Immature natural killer cell (primary cell): ENCODE measurements around the gene PRDM11. TPM values are rescaled to one million over a fixed set of nuclear protein-coding genes. Genes with fewer than 3 reads are reported as not detected.

Experiments
- DNase-seq, 3 donors: peaks; one replicate each; pipeline ENCODE4 v3.0.0; 2022; ENCODE audit warnings: mixed read lengths in 1 of 3
- H3K27ac Mint-ChIP-seq, 6 donors: one replicate each; pipeline ENCODE4 v1.8.0; 2020; ENCODE audit warnings: mixed read lengths in 6 of 6, mild to moderate bottlenecking in 5 of 6, inconsistent platforms in 4 of 6, moderate library complexity in 3 of 6
- H3K27me3 Mint-ChIP-seq, 3 donors: one replicate each; pipeline ENCODE4 v1.8.0; 2020 to 2021; ENCODE audit warnings: low read depth in 3 of 3, mild to moderate bottlenecking in 3 of 3, mixed read lengths in 3 of 3, moderate library complexity in 3 of 3, inconsistent platforms in 1 of 3
- H3K36me3 Mint-ChIP-seq, 3 donors: one replicate each; pipeline ENCODE4 v1.8.0; 2020; ENCODE audit warnings: mixed read lengths in 3 of 3, inconsistent platforms in 2 of 3, mild to moderate bottlenecking in 2 of 3
- H3K4me1 Mint-ChIP-seq, 2 donors: one replicate each; pipeline ENCODE4 v1.8.0; 2020; ENCODE audit warnings: inconsistent platforms in 2 of 2, mild to moderate bottlenecking in 2 of 2, mixed read lengths in 2 of 2, moderate library complexity in 1 of 2
- H3K4me3 Mint-ChIP-seq, 5 donors: one replicate each; pipeline ENCODE4 v1.8.0; 2020; ENCODE audit warnings: mild to moderate bottlenecking in 5 of 5, mixed read lengths in 5 of 5, inconsistent platforms in 3 of 5, moderate library complexity in 3 of 5
- H3K9me3 Mint-ChIP-seq, 6 donors: one replicate each; pipeline ENCODE4 v1.8.0; 2020; ENCODE audit warnings: mild to moderate bottlenecking in 6 of 6, mixed read lengths in 6 of 6, inconsistent platforms in 4 of 6, moderate library complexity in 3 of 6
- polyA plus RNA-seq, 3 donors: library from polyadenylated mRNA; unstranded; fragments of 300-500 nt; fragmentation: Illumina TruSeq; gene quantifications; one replicate each; pipeline ENCODE4 v1.2.3, GENCODE V29; 2021

PRDM11 gene
- polyA plus RNA-seq, 3 donors from 2014 or later = 0.84 to 1.2 (median 0.94) TPM

DNA sequence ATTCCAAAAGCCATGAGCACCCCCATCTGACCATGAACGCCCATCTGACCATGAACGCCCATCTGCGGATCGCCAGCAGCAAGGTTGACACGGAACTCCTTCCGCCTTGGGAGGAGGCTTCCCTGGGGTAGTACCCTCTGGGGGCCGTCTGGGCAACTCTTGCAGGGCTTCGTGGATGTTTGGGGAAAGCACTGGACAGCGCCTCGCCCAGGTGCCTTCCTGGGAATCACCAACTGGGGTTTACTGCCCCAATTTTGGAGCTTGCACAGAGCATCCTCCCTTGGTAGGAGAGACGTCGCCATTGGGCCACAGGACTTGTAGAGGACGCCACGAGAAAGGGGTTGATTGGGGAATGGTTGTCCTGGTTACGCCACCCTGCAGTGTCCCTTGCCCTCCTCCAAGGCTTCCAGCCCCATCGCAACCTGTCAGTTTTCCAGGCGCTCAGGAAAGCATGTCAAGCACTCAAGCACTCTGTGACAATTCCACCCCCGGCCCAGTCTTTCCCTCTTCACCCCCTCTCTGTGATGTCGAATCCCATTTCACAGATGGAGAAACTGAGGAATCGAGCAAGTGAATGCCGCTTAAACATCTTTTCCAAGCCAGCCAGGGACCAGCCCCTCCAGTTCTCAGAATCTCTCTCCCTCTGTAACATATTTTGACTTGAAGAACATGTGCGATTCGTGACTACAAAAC lies 914 bp upstream of the PRDM11 start:
- no peak for DNase-seq
- Mint-ChIP-seq H3K9me3 (peaks cover 0 to 2% (median 0%) of the 10 kb centered on the region in 6 donors), H3K4me1 (peaks cover 32 to 36% of the 10 kb centered on the region in 2 donors), H3K4me3 (peak overlapping the region; percentile 87 to 94 (median 93)), H3K27ac (peak overlapping the region; percentile 86 to 97 (median 92)), H3K27me3 (peaks cover 9 to 20% (median 12%) of the 10 kb centered on the region in 3 donors), H3K36me3 (no peaks in the 10 kb centered on the region)

DNA sequence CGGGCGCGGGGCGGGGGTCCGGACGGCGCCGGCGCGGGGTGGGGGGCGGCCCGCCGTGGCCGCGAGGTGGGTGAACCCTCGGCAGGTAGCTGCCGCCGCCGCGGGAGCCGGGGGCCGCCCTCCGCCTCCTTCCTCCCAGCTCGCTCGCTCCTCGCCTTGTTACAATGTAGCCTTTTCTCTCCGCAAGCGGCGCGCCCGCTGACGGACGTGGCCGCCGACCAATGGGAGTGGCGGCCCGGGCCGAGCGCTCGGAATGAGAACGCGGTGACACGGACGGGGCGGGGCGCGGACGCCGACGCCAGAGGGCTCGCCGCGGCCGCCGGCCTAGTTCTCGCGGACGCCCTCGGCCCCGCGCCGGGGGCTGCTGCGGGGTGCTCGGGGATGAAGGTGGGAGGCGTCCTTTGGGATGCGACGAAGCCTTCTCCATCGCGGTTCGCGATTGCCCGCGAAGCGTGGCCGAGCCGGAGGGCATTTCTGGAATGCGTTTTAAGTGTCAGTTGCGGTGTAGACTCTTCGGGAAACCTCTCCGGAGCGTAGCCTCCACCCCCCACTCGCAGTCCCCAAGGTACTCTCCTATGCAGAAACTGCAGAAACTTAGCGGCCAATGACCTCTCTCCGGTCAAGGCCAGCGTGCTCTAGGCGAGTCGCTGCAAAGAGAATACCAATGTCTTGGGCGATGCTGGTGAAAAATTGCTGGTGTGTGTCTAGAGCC lies 734 bp downstream of the PRDM11 start:
- peaks cover 0 to 2% (median 0%) of the 10 kb centered on the region in 6 donors for H3K9me3 Mint-ChIP-seq
- peak; percentile 93 to 95 (median 94) for DNase-seq
- H3K27me3 Mint-ChIP-seq = peaks cover 9 to 19% (median 9%) of the 10 kb centered on the region in 3 donors
- H3K36me3 Mint-ChIP-seq = no peaks in the 10 kb centered on the region
- peak overlapping the region; percentile 84 to 91 (median 88) for H3K4me3 Mint-ChIP-seq
- H3K4me1 Mint-ChIP-seq = peaks cover 32 to 36% of the 10 kb centered on the region in 2 donors
- peak overlapping the region; percentile 80 to 93 (median 91) for H3K27ac Mint-ChIP-seq

DNA sequence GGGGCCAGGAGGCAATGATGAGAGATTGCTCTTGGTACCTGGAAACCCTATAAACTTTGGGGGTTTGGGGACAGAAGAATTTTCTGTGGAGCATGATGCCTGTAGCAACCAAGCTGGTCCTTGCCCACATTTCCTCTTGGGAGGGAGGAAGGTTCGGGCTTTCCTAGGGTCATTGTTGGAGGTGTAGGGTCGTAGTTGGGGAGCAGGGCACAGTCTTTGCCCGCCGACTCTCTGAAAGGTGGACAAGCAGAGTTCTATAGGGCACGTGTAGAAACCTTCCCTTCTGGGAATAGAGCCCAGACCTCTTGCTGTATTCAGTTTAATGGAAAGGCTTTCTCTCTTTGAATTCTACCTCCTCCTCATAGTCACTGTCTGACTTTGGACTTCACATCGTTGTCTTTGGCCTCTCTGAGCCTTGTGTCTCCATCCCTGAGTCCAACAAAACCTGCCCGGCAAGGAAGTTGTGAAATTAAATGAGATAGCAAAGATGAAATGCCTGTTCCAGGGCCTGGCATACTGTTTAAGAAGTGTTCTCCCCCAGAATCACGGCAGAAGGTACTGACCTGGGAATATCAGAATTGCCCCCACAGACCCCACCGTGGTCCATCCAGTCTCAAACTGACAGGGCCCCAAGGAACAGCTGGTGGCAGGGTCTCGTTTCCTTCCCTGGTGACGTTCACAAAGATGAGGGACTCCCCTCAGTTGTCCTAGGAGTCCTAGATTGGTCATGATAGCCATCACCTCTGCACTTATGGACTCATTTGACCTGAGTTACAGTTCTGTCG lies 1.6 kb downstream of the PRDM11 start:
- Mint-ChIP-seq H3K27me3 (peaks cover 9 to 19% (median 9%) of the 10 kb centered on the region in 3 donors), H3K9me3 (peaks cover 0 to 2% (median 0%) of the 10 kb centered on the region in 6 donors), H3K4me1 (peaks cover 32 to 44% of the 10 kb centered on the region in 2 donors), H3K4me3 (peak overlapping the region; percentile 84 to 91 (median 88)), H3K36me3 (no peaks in the 10 kb centered on the region), H3K27ac (peak overlapping the region; percentile 80 to 93 (median 91))
- no peak for DNase-seq

DNA sequence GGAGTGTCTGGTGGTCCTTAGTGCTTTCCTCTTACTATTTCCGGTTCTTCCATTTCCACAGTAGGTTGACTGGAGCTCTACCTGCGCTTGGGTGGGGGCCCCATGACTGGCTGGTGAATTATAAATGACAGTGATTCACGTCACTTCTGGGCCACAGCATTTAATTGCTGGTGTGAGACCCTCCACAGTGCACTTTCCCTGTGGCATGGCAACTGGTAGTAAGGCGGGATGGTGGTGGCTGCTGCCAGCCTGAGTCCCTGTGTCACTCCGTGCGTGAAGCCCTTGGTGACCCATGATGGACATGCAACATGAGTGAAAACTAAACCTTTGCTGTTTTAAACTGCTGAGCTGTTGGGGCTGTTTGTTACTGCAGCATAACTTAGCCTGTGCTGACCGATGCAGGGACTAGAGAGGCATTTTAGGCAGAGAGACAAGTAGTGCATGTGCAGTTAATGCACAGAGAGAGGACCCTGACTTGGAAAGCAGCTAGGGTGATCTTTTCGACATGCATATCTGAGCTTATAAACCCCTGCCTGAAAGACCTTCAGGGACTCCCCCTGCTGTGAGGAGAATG lies 3.1 kb downstream of the PRDM11 start:
- H3K27ac Mint-ChIP-seq = no peak overlapping the region
- peaks cover 0 to 2% (median 0%) of the 10 kb centered on the region in 6 donors for H3K9me3 Mint-ChIP-seq
- peaks cover 8 to 13% (median 9%) of the 10 kb centered on the region in 3 donors for H3K27me3 Mint-ChIP-seq
- H3K4me3 Mint-ChIP-seq = no peak overlapping the region
- H3K36me3 Mint-ChIP-seq = no peaks in the 10 kb centered on the region
- peaks cover 33 to 44% of the 10 kb centered on the region in 2 donors for H3K4me1 Mint-ChIP-seq
- DNase-seq = no peak

DNA sequence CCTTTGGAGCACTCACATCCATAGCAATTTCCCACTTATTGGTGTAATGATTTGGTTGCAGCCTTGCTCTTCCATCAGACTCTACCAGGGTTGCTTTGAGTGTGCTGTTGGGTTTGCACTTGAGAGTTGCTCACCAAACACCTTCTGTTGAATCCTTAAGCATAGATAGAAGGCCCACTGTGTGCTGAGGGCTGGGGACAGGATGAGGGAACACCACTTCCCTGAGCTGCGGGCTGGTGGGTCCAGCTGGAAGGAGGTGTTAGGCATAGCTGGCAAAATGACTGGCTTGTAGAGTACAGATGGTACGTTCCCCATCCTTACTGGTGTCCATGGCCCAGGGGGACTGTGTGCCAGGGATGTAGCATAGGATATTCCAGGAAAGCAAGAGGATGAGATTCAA lies 3.9 kb downstream of the PRDM11 start:
- Mint-ChIP-seq H3K4me3 (no peak overlapping the region), H3K36me3 (no peaks in the 10 kb centered on the region), H3K9me3 (peaks cover 0 to 2% (median 0%) of the 10 kb centered on the region in 6 donors), H3K27ac (peak overlapping the region in 2 of 6 donors; percentile 1 to 22), H3K4me1 (peaks cover 34 to 42% of the 10 kb centered on the region in 2 donors), H3K27me3 (peaks cover 5 to 9% (median 7%) of the 10 kb centered on the region in 3 donors)
- DNase-seq = no peak

DNA sequence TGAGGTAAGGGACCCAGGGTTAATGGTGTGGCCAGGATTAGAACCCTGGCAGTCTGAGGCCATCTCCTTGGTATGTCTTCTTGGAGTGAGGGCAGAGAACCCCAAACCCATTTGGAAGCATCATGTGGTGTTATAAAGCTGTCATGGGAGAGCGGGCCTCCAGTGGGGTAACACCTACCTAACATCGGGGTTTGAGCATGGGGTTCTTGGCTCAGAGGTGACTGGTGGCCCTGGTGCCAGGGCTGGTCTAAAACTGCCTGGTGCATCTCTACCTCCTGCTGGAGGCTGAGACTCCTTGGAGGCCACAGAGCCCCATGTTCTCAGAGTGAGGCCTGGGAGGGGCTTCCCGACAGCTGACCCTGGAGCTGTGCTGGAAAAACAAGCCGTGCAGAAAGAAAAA lies 4.5 kb downstream of the PRDM11 start:
- Mint-ChIP-seq H3K4me1 (peaks cover 28 to 36% of the 10 kb centered on the region in 2 donors), H3K4me3 (no peak overlapping the region)
- no peak for DNase-seq

DNA sequence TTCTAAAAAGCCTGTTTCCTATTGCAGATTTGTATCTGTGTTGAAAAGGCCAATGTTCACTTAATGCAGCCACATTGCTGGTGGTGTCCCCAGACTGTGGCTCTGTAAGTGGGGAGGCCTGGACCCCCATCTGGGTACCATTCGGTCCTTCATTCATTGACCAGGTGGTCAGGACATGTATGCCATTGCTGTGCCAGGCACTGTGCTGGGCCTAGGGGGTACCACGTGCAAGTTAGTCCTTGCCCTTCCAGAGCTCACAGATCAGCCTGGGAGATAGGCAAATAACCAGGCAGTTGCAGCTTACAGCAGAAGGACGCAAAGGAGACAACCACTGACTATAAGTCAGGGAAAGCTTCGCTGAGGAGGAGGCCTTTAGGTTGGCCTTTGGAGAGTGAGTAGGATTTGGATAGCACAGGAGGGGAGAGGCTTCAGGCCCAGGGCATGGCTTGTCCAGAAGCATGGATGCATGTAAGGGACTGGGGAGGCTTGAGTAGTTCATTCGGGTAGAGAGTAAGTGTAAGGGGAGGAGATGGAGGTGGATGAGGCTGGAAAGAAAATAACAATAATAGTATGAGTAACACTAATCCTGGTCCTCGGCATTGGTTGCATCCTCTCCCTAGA lies 5.0 kb downstream of the PRDM11 start:
- Mint-ChIP-seq H3K36me3 (no peaks in the 10 kb centered on the region), H3K27ac (no peak overlapping the region), H3K4me3 (no peak overlapping the region), H3K9me3 (no peaks in the 10 kb centered on the region), H3K27me3 (peaks cover 2 to 7% (median 2%) of the 10 kb centered on the region in 3 donors), H3K4me1 (peaks cover 27 to 36% of the 10 kb centered on the region in 2 donors)
- no peak for DNase-seq

More for the DNA sequence above, 4.5 kb downstream of the PRDM11 start:
- Mint-ChIP-seq H3K9me3 (peaks cover 0 to 2% (median 0%) of the 10 kb centered on the region in 6 donors), H3K27ac (no peak overlapping the region), H3K27me3 (peaks cover 5 to 7% (median 6%) of the 10 kb centered on the region in 3 donors), H3K36me3 (no peaks in the 10 kb centered on the region)

DNA sequence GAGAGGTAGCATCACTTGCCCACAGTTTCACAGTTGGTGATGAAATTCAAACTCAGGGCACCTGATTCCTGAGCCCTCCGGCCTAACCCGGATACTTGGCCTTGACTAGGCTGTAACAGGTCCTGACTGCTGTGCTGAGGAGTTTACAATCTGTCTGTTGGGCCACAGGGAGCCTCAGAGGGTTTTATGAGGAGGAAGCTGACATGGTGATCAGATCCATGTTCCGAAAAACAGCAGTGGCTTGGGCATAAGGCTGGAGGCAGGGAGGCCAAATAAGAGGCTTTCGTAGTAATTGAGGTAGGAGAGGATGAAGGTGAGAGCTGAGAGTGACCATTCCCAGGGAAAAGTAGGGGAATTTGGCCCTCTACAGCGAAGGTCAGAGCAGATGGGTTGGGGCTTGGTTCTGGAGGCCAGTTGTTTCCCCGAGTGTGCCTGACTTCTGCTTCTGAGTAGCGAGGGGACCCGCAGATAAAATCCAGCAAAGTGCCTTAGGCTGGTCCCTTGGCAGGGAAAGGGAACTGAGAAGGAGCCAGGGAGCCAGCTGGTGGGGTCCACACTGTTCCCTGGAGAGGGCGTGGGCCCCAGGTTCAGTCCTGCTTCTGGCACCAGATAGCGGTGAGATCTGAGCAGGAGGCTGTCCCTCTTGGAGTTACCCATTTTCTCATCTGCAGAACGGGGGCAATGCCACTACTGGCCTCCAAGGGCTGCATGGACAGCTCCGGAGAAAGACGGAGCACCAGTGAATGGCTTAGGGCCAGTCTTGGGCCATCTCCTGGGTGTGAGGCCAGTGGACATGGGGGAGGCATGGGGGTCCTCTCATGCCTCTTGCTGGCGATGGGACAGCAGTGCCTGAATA lies 6.5 kb downstream of the PRDM11 start:
- H3K36me3 Mint-ChIP-seq = no peaks in the 10 kb centered on the region
- H3K27me3 Mint-ChIP-seq = peaks cover 0 to 2% (median 1%) of the 10 kb centered on the region in 3 donors
- no peak overlapping the region for H3K27ac Mint-ChIP-seq
- H3K9me3 Mint-ChIP-seq = no peaks in the 10 kb centered on the region
- peaks cover 31 to 33% of the 10 kb centered on the region in 2 donors for H3K4me1 Mint-ChIP-seq
- no peak for DNase-seq
- H3K4me3 Mint-ChIP-seq = no peak overlapping the region

DNA sequence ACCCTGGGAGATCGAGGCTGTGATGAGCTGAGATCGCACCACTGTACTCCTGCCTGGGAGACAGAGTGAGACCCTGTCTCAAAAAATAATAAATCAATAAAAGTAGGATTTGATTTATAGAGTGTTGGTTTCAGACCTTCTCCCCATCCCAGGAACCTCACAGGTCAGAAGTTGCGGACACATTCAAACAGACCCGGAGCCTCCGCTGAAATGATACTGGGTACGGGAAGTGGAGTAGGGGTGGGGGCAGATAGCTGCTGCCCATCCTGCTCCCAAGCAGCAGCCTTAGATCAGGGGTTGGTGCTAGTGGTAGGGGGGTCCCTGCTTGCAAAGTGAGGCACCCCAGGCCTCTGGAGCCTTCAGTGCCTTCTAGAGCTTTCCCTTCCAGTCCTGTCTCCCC lies 7.8 kb downstream of the PRDM11 start:
- peaks cover 0 to 2% (median 1%) of the 10 kb centered on the region in 3 donors for H3K27me3 Mint-ChIP-seq
- no peak for DNase-seq
- no peak overlapping the region for H3K27ac Mint-ChIP-seq

DNA sequence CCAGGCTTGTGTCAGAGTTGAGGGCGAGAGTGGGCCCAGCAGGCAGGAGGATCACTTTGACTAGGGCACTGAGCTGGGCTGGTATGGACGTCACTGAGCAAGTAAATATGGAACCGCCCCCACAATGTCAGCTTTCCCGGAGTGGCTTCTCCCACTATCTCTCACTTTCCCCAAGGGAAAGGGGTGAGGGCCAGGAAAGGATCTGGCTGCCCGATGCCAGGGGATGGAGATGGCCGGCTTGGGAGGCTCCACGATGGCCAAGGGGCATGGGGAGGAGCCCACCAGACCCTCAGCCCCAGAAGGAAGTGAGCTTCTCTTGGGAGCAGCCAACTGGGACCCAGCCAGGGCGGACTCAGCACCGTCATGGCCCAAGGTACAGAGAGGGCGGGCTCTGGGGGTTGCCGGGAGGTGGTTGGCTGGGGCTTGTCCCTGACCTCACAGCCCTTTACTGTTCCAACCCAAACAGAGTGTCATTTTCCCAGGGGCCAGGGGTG lies 8.7 kb downstream of the PRDM11 start:
- DNase-seq = no peak
- no peak overlapping the region for H3K27ac Mint-ChIP-seq
- H3K4me3 Mint-ChIP-seq = no peak overlapping the region
- H3K4me1 Mint-ChIP-seq = peaks cover 26% of the 10 kb centered on the region in 2 donors
- H3K9me3 Mint-ChIP-seq = no peaks in the 10 kb centered on the region
- no peaks in the 10 kb centered on the region for H3K36me3 Mint-ChIP-seq
- H3K27me3 Mint-ChIP-seq = peaks cover 0 to 2% (median 1%) of the 10 kb centered on the region in 3 donors

More for the DNA sequence above, 7.8 kb downstream of the PRDM11 start:
- Mint-ChIP-seq H3K4me1 (peaks cover 20 to 24% of the 10 kb centered on the region in 2 donors), H3K36me3 (no peaks in the 10 kb centered on the region), H3K4me3 (no peak overlapping the region), H3K9me3 (no peaks in the 10 kb centered on the region)

DNA sequence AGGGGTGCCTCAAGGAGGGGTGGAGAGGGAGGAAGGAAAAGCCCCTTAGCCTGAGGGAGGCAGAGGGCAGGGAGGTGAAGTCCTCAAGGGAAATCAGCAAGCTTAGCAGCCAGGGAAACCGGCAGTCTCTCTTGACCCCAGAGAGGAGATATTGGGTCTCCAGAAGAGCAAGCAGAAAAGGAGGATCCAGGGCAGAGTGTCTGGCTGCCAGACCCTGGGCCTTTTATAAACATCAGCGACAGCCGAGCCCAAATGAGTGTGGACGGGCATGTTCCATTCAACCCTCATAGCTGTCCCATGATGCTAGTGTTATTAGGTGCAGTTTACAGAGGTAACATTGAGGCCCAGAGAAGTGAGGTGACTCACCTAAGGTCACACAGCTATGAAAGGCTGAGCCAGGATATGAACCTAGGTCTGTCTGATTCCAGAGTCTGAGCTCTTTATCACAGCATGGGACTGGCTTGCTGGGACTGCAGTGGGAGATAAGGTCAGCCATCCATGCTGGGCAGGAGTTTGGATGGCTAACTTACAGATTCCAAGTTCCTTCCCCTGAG lies 9.3 kb downstream of the PRDM11 start:
- peaks cover 0 to 2% (median 1%) of the 10 kb centered on the region in 3 donors for H3K27me3 Mint-ChIP-seq
- H3K27ac Mint-ChIP-seq = no peak overlapping the region
- H3K4me3 Mint-ChIP-seq = no peak overlapping the region
- DNase-seq = no peak
- no peaks in the 10 kb centered on the region for H3K36me3 Mint-ChIP-seq
- no peaks in the 10 kb centered on the region for H3K9me3 Mint-ChIP-seq
- H3K4me1 Mint-ChIP-seq = peaks cover 26 to 31% of the 10 kb centered on the region in 2 donors

DNA sequence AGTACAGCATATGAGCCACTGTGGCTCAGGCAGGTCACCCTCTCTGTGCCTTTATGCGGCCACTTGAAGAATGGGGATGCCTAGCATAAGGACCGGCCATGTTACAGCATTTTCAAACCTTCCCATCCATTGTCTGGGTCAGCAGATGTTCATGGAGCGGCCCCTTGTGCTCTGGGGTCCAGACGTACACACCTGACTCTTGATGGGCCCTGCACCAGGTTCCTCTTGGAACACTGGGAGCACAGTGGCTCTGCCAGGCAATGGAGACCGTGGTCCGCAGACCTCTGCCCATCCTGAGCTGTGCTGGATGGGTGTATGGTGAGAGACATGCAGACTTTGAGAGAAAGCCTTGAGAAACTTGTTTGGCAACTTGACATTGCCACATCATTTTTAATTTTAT lies 9.8 kb downstream of the PRDM11 start:
- H3K36me3 Mint-ChIP-seq = no peaks in the 10 kb centered on the region
- H3K4me3 Mint-ChIP-seq = no peak overlapping the region
- no peaks in the 10 kb centered on the region for H3K9me3 Mint-ChIP-seq
- peaks cover 0 to 2% (median 1%) of the 10 kb centered on the region in 3 donors for H3K27me3 Mint-ChIP-seq
- no peak overlapping the region for H3K27ac Mint-ChIP-seq
- DNase-seq = no peak
- peaks cover 26 to 31% of the 10 kb centered on the region in 2 donors for H3K4me1 Mint-ChIP-seq
